Left forelimb (tissue), 1 donor: ENCODE measurements around the gene TEF.

Experiments used
- DNase-seq: peaks from one replicate; pipeline ENCODE4 v3.0.0-alpha.2; 2018; ENCODE audit warnings: low spot score

TEF gene

DNA sequence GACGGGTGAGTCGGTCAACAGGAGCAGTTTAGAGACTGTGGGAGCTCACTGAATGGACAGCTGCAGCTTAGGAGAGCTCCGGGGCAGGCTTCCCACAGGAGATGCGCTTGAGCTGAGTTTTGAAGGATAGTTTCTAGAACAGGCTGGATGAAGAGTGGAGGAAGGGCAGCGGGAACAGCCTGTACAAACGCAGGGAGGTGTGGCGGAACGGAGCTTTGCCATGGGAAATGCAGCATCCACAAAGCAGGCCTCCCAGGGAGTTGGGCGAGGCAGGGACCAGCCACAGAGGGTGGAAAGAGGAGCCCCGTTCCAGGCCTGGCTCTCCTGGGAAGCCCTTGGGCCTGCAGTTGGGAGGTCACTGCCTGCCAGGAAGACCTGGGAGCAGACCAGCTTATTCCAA, 26.8 kb upstream of the TEF start:
- no peak for DNase-seq

DNA sequence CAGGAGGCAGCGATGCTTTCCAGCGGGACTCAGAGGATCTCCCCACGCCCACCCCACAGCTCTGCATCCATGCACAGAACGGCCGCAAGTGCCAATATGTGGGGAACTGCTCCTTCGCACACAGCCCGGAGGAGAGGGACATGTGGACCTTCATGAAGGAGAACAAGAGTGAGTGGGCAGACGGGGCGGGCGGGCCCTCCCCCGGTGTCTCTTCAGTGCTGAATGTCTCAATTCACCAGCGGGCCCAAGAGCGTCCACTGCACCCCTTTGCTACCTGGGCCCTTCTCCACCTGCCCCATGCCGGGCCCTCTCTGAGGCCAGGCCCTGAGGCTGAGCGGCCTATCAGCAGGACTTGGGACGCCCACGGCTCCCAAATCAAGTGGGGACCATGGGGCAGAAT, 25.8 kb upstream of the TEF start:
- no peak for DNase-seq

- no peak for DNase-seq
These were observed 25.2 kb upstream of the TEF start for GRCh38 chr22:41356430-41357028.

GRCh38 chr22:41357191-41357590, 24.6 kb upstream of the TEF start:
- no peak for DNase-seq

- DNase-seq: no peak
These were observed 22.8 kb upstream of the TEF start for GRCh38 chr22:41358927-41359326.

- DNase-seq: no peak
These were observed 22.4 kb upstream of the TEF start for GRCh38 chr22:41359376-41359775.

GRCh38 chr22:41360126-41360525, 21.6 kb upstream of the TEF start:
- DNase-seq: no peak

GRCh38 chr22:41361716-41362310, 19.9 kb upstream of the TEF start:
- no peak for DNase-seq

DNA sequence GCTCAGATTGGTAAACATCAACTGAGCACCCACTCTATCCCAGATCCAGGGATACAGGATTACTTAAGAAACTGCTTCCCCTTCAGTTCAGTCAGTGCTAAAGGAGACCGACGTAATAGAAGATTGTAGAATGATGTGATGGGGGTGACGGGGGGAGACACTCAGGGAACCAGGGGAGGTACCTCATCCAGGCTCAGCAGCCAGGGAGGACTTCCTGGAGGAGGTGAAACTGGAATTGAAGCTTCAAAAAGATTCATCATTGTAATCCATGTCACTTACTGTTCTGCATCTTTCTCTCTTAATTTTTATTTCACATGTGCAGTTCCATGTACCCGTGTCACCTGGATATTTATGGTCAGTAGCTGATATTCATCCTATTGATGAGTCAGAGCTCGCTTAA, 19.1 kb upstream of the TEF start:
- no peak for DNase-seq

GRCh38 chr22:41364233-41364632, 17.5 kb upstream of the TEF start:
- no peak for DNase-seq

GRCh38 chr22:41364955-41365354, 16.8 kb upstream of the TEF start:
- no peak for DNase-seq

GRCh38 chr22:41365425-41365824, 16.3 kb upstream of the TEF start:
- no peak for DNase-seq

DNA sequence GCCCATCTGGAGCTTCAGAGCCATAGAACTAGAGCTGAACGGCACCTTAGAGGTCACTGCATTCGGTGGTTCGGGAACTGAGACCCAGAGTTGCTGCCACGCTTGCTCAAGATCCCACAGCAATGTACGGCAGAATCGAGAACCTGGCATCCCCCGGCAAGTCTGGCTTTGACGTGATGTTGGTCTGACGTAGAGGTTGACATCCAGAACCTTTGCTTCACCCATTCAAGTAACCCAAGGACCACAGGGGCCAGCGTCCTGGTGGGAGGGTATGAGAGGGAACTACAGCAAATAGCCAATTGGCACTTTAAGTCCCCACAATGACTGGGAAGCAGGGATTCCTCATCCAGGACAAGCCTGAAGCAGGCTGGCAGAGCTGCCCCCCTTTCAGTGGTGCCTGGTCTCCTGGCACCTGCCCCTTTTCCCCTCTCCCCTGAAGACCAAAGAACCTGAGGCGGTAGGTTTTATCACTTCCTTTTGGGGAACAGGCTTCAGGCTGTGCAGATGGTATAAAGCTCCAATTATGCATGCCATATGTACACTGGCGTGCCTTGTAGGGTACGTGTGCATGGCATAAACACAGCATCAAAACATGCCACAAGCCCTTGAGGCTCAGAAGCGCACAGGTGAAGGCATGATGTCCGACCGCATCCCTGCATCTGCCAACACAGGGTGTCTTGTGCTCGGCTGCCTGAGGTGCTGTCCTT, 15.3 kb upstream of the TEF start:
- no peak for DNase-seq

DNA sequence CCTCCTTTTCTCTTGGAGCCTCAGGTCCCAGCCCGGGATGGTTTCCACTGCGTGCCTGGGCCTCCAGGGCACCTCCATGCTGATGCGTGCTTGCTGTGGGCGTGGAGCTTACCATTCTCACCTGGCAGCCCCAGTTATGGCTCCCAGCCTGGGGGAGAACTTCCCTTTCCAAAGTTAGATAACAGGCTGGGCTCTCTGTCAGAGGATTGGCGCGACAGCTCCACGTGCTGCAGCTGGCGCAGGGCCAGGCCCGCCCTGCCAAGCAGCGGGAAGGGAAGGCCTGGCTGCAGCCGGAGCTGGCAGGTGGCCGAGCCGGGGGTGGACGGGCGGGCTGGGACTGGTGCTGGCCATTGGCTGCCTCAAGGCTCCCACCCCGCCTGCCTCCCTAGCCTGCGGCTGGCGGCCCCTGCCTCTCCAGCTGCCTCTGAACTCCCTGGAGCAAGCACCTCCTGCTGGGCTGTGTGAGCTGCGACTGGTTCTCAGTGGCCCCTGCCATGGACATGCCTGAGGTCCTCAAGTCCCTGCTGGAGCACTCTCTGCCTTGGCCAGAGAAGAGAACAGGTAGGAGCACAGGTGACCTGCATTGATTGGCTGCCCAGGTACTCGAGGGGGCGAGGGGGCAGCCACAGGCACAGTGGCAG, 14.6 kb upstream of the TEF start:
- peak; percentile 96 for DNase-seq

DNA sequence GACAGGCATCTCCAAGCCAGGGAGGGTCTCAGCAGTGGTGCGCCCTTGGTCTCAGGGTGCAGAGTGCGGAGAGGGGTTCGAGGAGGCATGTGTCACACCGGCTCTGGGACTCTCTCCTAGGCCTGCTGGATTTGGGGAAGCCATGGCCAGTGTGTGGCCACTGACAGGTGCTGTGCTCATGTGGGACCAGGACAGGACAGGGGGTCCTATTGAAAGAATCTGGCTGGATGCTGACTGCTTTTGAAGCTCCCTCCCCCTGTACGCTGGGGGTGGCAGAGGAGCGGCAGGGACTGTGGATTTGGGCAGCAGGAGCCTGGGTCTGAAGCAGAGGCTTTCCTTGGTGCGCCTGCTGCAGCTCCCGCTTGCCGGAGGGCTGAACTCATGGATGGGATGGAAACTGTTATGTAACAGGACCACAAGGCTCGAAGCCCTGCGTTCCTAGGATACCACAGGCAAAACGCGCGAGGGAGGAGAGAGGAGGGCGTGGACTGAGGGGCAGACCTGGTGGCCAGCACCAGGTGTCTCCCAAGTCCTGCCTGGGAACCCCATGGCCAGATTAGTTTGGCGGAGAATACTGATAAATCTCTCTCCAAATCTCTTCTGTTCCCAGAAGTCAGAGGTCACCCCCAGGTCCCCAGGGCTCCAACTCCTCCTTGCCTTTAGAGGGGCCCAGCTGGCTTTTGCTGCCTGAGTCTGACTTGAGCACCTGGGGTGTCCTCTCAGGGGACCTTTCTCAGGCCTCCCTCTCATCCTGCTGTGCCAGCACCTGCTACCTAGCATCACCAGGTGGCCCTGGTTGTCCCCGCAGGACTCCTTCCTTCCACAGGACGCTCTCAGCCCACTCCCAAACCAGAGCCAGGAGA, 13.8 kb upstream of the TEF start:
- no peak for DNase-seq

GRCh38 chr22:41368543-41369423, 13.0 kb upstream of the TEF start:
- no peak for DNase-seq

GRCh38 chr22:41369424-41369745, 12.4 kb upstream of the TEF start:
- DNase-seq: no peak

DNA sequence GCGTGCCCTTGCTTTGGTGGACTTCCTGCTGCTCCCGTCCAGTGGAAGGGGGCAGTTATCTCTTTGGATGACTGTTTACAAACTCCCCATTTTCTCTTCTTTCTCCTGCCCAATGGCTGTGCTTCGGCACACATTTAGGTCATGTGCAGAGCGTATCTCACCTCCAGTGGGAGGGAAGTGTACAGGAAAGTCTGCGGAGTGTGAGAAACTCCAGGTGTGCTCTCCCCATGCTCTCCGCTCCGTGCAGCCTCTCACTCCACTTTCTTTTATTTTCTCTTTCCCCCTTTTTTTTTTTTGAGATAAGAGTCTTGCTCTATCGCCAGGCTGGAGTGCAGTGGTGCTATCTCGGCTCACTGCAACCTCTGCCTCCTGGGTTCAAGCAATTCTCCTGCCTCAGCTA, 11.9 kb upstream of the TEF start:
- no peak for DNase-seq

DNA sequence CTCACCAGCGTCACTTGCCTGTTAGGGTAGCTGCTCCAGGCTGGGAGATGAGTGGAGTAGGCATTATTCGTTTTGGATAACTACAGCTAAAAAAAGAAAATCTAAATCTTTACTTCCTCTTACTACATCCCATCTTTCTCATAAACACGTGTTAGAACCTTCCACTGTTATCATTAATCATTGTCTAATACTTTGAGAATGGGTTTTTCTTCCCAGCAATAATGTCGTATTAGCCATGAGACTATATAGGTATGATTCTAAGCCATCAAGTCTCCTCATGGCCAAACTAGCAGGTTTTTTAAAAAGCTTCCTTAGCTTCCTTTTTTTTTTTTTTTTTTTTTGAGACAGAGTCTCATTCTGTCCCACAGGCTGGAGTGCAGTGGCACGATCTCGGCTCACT, 3.9 kb upstream of the TEF start:
- no peak for DNase-seq

DNA sequence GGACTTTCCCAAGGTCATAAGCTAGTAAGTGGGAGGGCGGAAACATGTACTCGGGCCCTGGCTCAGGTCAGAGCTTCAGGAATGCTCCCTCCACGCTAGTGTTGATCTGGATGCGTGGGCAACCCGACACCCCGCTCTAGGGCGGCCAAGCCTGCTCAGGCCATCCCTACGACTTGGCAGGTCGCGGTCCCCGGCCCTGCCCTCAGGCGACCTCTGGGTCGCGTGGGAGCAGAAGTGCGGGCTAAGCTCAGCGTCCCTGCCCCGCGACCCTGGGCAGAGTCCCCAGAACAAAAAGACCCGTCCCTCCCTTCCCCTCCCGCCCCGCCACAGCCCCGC, 781 bp upstream of the TEF start:
- DNase-seq: no peak

DNA sequence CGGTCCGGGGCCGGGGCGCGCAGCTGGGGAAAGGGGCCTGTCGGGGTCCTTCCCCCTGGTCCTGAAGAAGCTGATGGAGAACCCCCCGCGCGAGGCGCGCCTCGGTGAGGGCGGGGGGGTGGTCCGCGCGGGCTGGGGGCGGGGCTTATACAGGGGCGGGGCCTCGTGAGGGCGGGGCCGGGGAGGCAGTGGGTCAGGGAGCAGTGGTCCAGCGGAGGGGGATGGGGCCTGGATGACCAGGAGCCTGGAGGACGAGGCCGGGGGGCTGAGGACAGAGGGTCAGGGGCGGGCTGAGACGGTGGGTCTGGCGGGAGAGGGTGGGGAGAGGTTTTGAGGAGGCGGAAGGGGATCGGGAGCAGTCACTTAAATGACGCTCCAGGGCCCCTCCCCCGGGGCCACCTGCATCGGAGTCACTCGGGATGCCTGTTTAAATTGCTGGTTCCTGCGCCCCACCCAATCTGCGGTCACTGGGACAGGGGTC, 396 bp downstream of the TEF start:
- DNase-seq: no peak
